H9 (cell line): ENCODE results near the gene TRRAP. TPM values are rescaled to one million over a fixed set of nuclear protein-coding genes. Genes with fewer than 3 reads are reported as not detected.

Source experiments
- DNase-seq: peaks from one replicate; pipeline ENCODE4 v3.0.0-alpha.2; 2017
- H2AFZ ChIP-seq: one replicate; pipeline ENCODE4 v1.6.1; 2013; ENCODE audit warnings: mild to moderate bottlenecking, low read length, control low read depth, moderate library complexity
- H2AK5ac ChIP-seq: 2 replicates; pipeline ENCODE4 v1.6.1; 2013; ENCODE audit warnings: low read length, control low read depth, mixed read lengths; ENCODE audit not compliant: insufficient read length
- H2BK120ac ChIP-seq: one replicate; pipeline ENCODE4 v1.6.1; 2013; ENCODE audit warnings: low read depth, mild to moderate bottlenecking, low read length, control low read depth, inconsistent platforms; ENCODE audit not compliant: poor library complexity, severe bottlenecking
- H2BK12ac ChIP-seq: 2 replicates; pipeline ENCODE4 v1.6.1; 2013; ENCODE audit warnings: low read length, control low read depth, mixed read lengths, low read depth; ENCODE audit not compliant: insufficient read length
- H2BK15ac ChIP-seq: 2 replicates; pipeline ENCODE4 v1.6.1; 2013; ENCODE audit warnings: low read depth, low read length, control low read depth
- H2BK20ac ChIP-seq: one replicate; pipeline ENCODE4 v1.6.1; 2013; ENCODE audit warnings: low read depth, mild to moderate bottlenecking, low read length, control low read depth, inconsistent platforms; ENCODE audit not compliant: poor library complexity, severe bottlenecking
- H2BK5ac ChIP-seq: 2 replicates; pipeline ENCODE4 v1.6.1; 2013; ENCODE audit warnings: low read length, control low read depth, mixed read lengths; ENCODE audit not compliant: insufficient read length
- H3K14ac ChIP-seq: 2 replicates; pipeline ENCODE4 v1.6.1; 2013; ENCODE audit warnings: low read length, control low read depth; ENCODE audit not compliant: insufficient read depth
- H3K18ac ChIP-seq: 2 replicates; pipeline ENCODE4 v1.6.1; 2013; ENCODE audit warnings: low read depth, mild to moderate bottlenecking, mixed read lengths, low read length, control low read depth; ENCODE audit not compliant: insufficient read length
- H3K23ac ChIP-seq: 2 replicates; pipeline ENCODE4 v1.6.1; 2013; ENCODE audit warnings: low read length, control low read depth, mixed read lengths, low read depth; ENCODE audit not compliant: insufficient read length
- H3K23me2 ChIP-seq: 2 replicates; pipeline ENCODE4 v1.6.1; 2013; ENCODE audit warnings: low read depth, mild to moderate bottlenecking, mixed read lengths, low read length, control low read depth; ENCODE audit not compliant: insufficient read length, poor library complexity, severe bottlenecking
- H3K27ac ChIP-seq: 2 replicates; pipeline ENCODE4 v1.5.1; 2013; ENCODE audit warnings: low read length, control low read depth, mixed read lengths, low read depth; ENCODE audit not compliant: insufficient read length
- H3K27me3 ChIP-seq: 2 replicates; pipeline ENCODE4 v1.6.1; 2013; ENCODE audit warnings: low read length, control low read depth, inconsistent platforms; ENCODE audit not compliant: insufficient read depth
- H3K4ac ChIP-seq: 2 replicates; pipeline ENCODE4 v1.6.1; 2013; ENCODE audit warnings: low read depth, mild to moderate bottlenecking, control low read depth, inconsistent platforms, low read length, moderate library complexity
- H3K4me1 ChIP-seq: 2 replicates; pipeline ENCODE4 v1.6.1; 2013; ENCODE audit warnings: low read length, control low read depth, inconsistent platforms; ENCODE audit not compliant: insufficient read depth
- H3K4me2 ChIP-seq: 2 replicates; pipeline ENCODE4 v1.6.1; 2013; ENCODE audit warnings: low read length, control low read depth, mixed read lengths; ENCODE audit not compliant: insufficient read length, insufficient read depth
- H3K56ac ChIP-seq: 2 replicates; pipeline ENCODE4 v1.6.1; 2013; ENCODE audit warnings: low read depth, mild to moderate bottlenecking, mixed read lengths, low read length, control low read depth; ENCODE audit not compliant: insufficient read length
- H3K79me1 ChIP-seq: 2 replicates; pipeline ENCODE4 v1.6.1; 2013; ENCODE audit warnings: low read depth, mild to moderate bottlenecking, moderate library complexity, low read length, control low read depth, inconsistent platforms; ENCODE audit not compliant: insufficient read depth, poor library complexity, severe bottlenecking
- H3K79me2 ChIP-seq: 2 replicates; pipeline ENCODE4 v1.6.1; 2013; ENCODE audit warnings: low read length, control low read depth, inconsistent platforms; ENCODE audit not compliant: insufficient read depth
- H3K9ac ChIP-seq: 2 replicates; pipeline ENCODE4 v1.6.1; 2013; ENCODE audit warnings: low read length, control low read depth, mixed read lengths; ENCODE audit not compliant: insufficient read length; ENCODE audit errors: extremely low read depth
- H3K9me3 ChIP-seq: one replicate; pipeline ENCODE4 v1.6.1; 2013; ENCODE audit warnings: low read depth, low read length, inconsistent platforms; ENCODE audit not compliant: control insufficient read depth
- H3T11ph ChIP-seq: one replicate; pipeline ENCODE4 v1.6.1; 2013; ENCODE audit warnings: mild to moderate bottlenecking, low read length, control low read depth, inconsistent platforms
- H4K20me1 ChIP-seq: one replicate; pipeline ENCODE4 v1.6.1; 2013; ENCODE audit not compliant: control insufficient read depth, insufficient read length, insufficient read depth
- H4K5ac ChIP-seq: 2 replicates; pipeline ENCODE4 v1.6.1; 2013; ENCODE audit warnings: low read depth, mild to moderate bottlenecking, mixed read lengths, low read length, control low read depth; ENCODE audit not compliant: insufficient read length
- H4K8ac ChIP-seq: replicated peaks from 2 replicates; pipeline ENCODE4 v1.6.1; 2013; ENCODE audit warnings: low read length, control low read depth, mixed read lengths, low read depth; ENCODE audit not compliant: insufficient read length
- H4K91ac ChIP-seq: 2 replicates; pipeline ENCODE4 v1.6.1; 2013; ENCODE audit warnings: low read depth, mild to moderate bottlenecking, moderate library complexity, mixed read lengths, low read length, control low read depth; ENCODE audit not compliant: insufficient read length
- H3K27ac Mint-ChIP-seq, 3 experiments: 2 replicates in 2 of 3; 3 replicates in 1 of 3; pipeline ENCODE4 v1.8.0; 2020 to 2021; ENCODE audit warnings: mixed read lengths in 3 of 3, mild to moderate bottlenecking in 1 of 3, moderate library complexity in 1 of 3
- H3K27me3 Mint-ChIP-seq: 2 replicates; pipeline ENCODE4 v1.8.0; 2021; ENCODE audit warnings: low read depth, mild to moderate bottlenecking, moderate library complexity, mixed read lengths
- H3K36me3 Mint-ChIP-seq, 3 experiments: 2 replicates in 2 of 3; 3 replicates in 1 of 3; pipeline ENCODE4 v1.8.0; 2020 to 2021; ENCODE audit warnings: low read depth in 3 of 3, mixed read lengths in 3 of 3; ENCODE audit not compliant: insufficient read depth in 1 of 3
- H3K4me1 Mint-ChIP-seq, 2 experiments: 2 replicates each; pipeline ENCODE4 v1.8.0; 2020; ENCODE audit warnings: mixed read lengths in 2 of 2
- H3K4me3 Mint-ChIP-seq, 2 experiments: 2 replicates in 1 of 2; 3 replicates in 1 of 2; pipeline ENCODE4 v1.8.0; 2020 to 2021; ENCODE audit warnings: mild to moderate bottlenecking in 2 of 2, mixed read lengths in 2 of 2, moderate library complexity in 1 of 2
- H3K9me3 Mint-ChIP-seq, 2 experiments: 2 replicates in 1 of 2; 3 replicates in 1 of 2; pipeline ENCODE4 v1.8.0; 2020; ENCODE audit warnings: mild to moderate bottlenecking in 2 of 2, mixed read lengths in 2 of 2, moderate library complexity in 1 of 2
- CTCF ChIP-seq: fragments of 200-600 bp; sonication (generic); conservative IDR thresholded peaks from 3 replicates; pipeline ENCODE4 v1.8.0; 2021; ENCODE audit warnings: antibody characterized with exemption, mild to moderate bottlenecking
- WGBS: extraction: QIAGEN DNeasy Blood & Tissue Kit; methylation state at CpG from one replicate; pipeline ENCODE4 v1.1.7; 2013; ENCODE audit warnings: missing lambda C conversion rate, low lambda C conversion rate, mixed read lengths; ENCODE audit not compliant: insufficient read length; ENCODE audit errors: extremely low coverage; 5-methylcytosine and 5-hydroxymethylcytosine counted together
- total RNA-seq: library from RNA; stranded (reverse); gene quantifications from 2 replicates; pipeline ENCODE4 v1.2.1, GENCODE V29; 2021

Gene TRRAP
- total RNA-seq, 1 experiment from 2014 or later = 58.6 TPM

- Mint-ChIP-seq H3K27ac (peak overlapping the region in 1 of 3 experiments; percentile 31; a peak in 1 of 7 replicates), H3K27me3 (no peaks in the 10 kb centered on the region; the same call in 1 of the 2 replicates), H3K36me3 (peaks cover 17 to 79% (median 60%) of the 10 kb centered on the region in 3 experiments; a peak in 6 of 7 replicates), H3K4me3 (no peak overlapping the region), H3K9me3 (no peaks in the 10 kb centered on the region), H3K4me1 (no peaks in the 10 kb centered on the region)
- Histone ChIP-seq H2BK15ac (no peak overlapping the region), H4K5ac (no peak overlapping the region), H2AK5ac (no peak overlapping the region), H3K4me2 (no peak overlapping the region), H3K9ac (no peak overlapping the region), H2BK5ac (no peak overlapping the region), H3K79me1 (no peaks in the 10 kb centered on the region), H3K4ac (no peak overlapping the region), H3K18ac (no peak overlapping the region), H3K79me2 (no peaks in the 10 kb centered on the region), H2BK12ac (no peak overlapping the region), H4K20me1 (no peaks in the 10 kb centered on the region), H2AFZ (no peak overlapping the region), H3K27me3 (no peaks in the 10 kb centered on the region), H4K8ac (no peak overlapping the region), H2BK20ac (no peak overlapping the region), H3K14ac (no peak overlapping the region; the same call in 1 of the 2 replicates), H3K23me2 (no peaks in the 10 kb centered on the region), H2BK120ac (no peak overlapping the region), H3K27ac (no peak overlapping the region), H4K91ac (no peak overlapping the region), H3K23ac (no peak overlapping the region), H3K4me1 (no peaks in the 10 kb centered on the region), H3K56ac (no peak overlapping the region), H3K9me3 (no peaks in the 10 kb centered on the region), H3T11ph (no peak overlapping the region)
- TF ChIP-seq CTCF = no peak
- WGBS = no CpG with 5 or more reads among the region's 20 CpGs
- DNase-seq = no peak
These were observed 122.0 kb downstream of the TRRAP start for GRCh38 chr7:99000196-99000903.
